DOHH2 (cell line): ENCODE measurements around the gene EIF4EBP3.

ENCODE experiments used
- H3F3A ChIP-seq: fragments of 200-600 bp; sonication (generic), shearing (Covaris generic); 2 replicates; pipeline ENCODE4 v1.6.0; 2016; ENCODE audit warnings: antibody characterized with exemption, mild to moderate bottlenecking; ENCODE audit not compliant: control insufficient read depth, insufficient read depth
- H3K27ac ChIP-seq: fragments of 200-600 bp; sonication (generic); 2 replicates; pipeline ENCODE4 v1.5.1; 2014; ENCODE audit warnings: low read depth, mild to moderate bottlenecking, low read length, moderate library complexity
- H3K27me3 ChIP-seq: fragments of 200-600 bp; sonication (generic); 2 replicates; pipeline ENCODE4 v1.6.1; 2014; ENCODE audit warnings: mild to moderate bottlenecking, low read length, mixed read lengths; ENCODE audit not compliant: control insufficient read depth
- H3K36me3 ChIP-seq: fragments of 200-600 bp; sonication (generic); 2 replicates; pipeline ENCODE4 v1.6.1; 2014; ENCODE audit warnings: mild to moderate bottlenecking, low read length, moderate library complexity, mixed read lengths; ENCODE audit not compliant: control insufficient read depth
- H3K4me1 ChIP-seq: fragments of 200-600 bp; sonication (generic); 2 replicates; pipeline ENCODE4 v1.6.1; 2014; ENCODE audit warnings: mild to moderate bottlenecking, low read length, mixed read lengths; ENCODE audit not compliant: control insufficient read depth
- H3K4me2 ChIP-seq: fragments of 200-600 bp; sonication (generic); 2 replicates; pipeline ENCODE4 v1.6.0; 2014; ENCODE audit warnings: mild to moderate bottlenecking, low read length, moderate library complexity
- H3K4me3 ChIP-seq: fragments of 200-600 bp; sonication (generic); 2 replicates; pipeline ENCODE4 v1.5.1; 2014; ENCODE audit warnings: mild to moderate bottlenecking, low read length, mixed read lengths
- H3K79me2 ChIP-seq: fragments of 200-600 bp; sonication (generic); 2 replicates; pipeline ENCODE4 v1.6.1; 2014; ENCODE audit warnings: mild to moderate bottlenecking, low read length, mixed read lengths; ENCODE audit not compliant: control insufficient read depth
- H3K9me2 ChIP-seq: fragments of 200-600 bp; sonication (generic); replicated peaks from 2 replicates; pipeline ENCODE4 v1.6.1; 2014; ENCODE audit warnings: mild to moderate bottlenecking, low read length, mixed read lengths; ENCODE audit not compliant: control insufficient read depth
- H3K9me3 ChIP-seq: fragments of 200-600 bp; sonication (generic); 2 replicates; pipeline ENCODE4 v1.6.1; 2014; ENCODE audit warnings: antibody characterized with exemption, low read length, mixed read lengths; ENCODE audit not compliant: control insufficient read depth, insufficient read depth
- H4K20me1 ChIP-seq: fragments of 200-600 bp; sonication (generic); 2 replicates; pipeline ENCODE4 v1.6.0; 2014; ENCODE audit warnings: low read depth, mild to moderate bottlenecking, antibody characterized with exemption, low read length, moderate library complexity; ENCODE audit not compliant: control insufficient read depth, insufficient read depth
- CTCF ChIP-seq: fragments of 200-600 bp; sonication (generic); IDR thresholded peaks from one replicate; pipeline ENCODE4 v1.5.1; 2014; ENCODE audit warnings: antibody characterized with exemption, mild to moderate bottlenecking, low read depth, low read length; ENCODE audit not compliant: poor library complexity, severe bottlenecking
- EZH2phosphoT487 ChIP-seq: fragments of 200-600 bp; sonication (generic); IDR thresholded peaks from 2 replicates; pipeline ENCODE4 v1.6.1; 2017; ENCODE audit warnings: borderline replicate concordance, mild to moderate bottlenecking, antibody characterized with exemption, low read length, moderate library complexity, mixed read lengths

EIF4EBP3 gene

GRCh38 chr5:140558542-140558941, 11.1 kb downstream of the EIF4EBP3 start:
- no peak overlapping the region for H3K27ac ChIP-seq
- TF ChIP-seq EZH2phosphoT487 (no peak), CTCF (no peak)
- no peaks in the 10 kb centered on the region for H3K9me3 ChIP-seq
- H3K27me3 ChIP-seq = no peaks in the 10 kb centered on the region
- no peak overlapping the region for H3K4me2 ChIP-seq
- no peaks in the 10 kb centered on the region for H3K9me2 ChIP-seq
- peaks cover 36% of the 10 kb centered on the region for H3K4me1 ChIP-seq
- peaks cover 38% of the 10 kb centered on the region for H3K79me2 ChIP-seq
- peaks cover 31% of the 10 kb centered on the region for H3K36me3 ChIP-seq
- no peaks in the 10 kb centered on the region for H3F3A ChIP-seq
- H4K20me1 ChIP-seq = no peaks in the 10 kb centered on the region
- no peak overlapping the region for H3K4me3 ChIP-seq

DNA sequence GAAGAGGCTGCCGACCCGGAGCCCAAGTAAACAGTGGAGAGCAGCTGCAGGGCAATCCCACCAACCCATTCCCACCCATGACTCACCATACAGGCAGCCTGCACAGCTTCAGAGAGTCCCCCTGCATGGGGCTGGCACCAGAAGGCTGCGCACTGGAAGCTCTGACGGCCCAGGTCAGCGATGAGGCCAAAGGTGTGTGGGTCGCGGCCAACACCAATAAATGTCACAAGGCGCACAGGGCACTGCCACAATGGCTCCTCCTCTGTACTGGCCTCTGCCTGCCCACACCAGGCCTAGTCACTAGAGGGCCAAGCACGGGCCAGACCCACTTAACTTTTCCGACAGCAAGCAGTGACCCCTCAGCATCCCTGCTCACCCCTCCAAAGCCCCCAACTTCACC, 12.8 kb downstream of the EIF4EBP3 start:
- Histone ChIP-seq H3K79me2 (peaks cover 37% of the 10 kb centered on the region), H3K9me3 (no peaks in the 10 kb centered on the region), H3K27me3 (no peaks in the 10 kb centered on the region), H3K4me3 (no peak overlapping the region), H3K4me1 (peaks cover 31% of the 10 kb centered on the region), H4K20me1 (no peaks in the 10 kb centered on the region), H3F3A (no peaks in the 10 kb centered on the region), H3K9me2 (no peaks in the 10 kb centered on the region), H3K4me2 (no peak overlapping the region), H3K36me3 (peaks cover 21% of the 10 kb centered on the region), H3K27ac (no peak overlapping the region)
- TF ChIP-seq CTCF (no peak), EZH2phosphoT487 (no peak)

GRCh38 chr5:140561753-140562523, 14.5 kb downstream of the EIF4EBP3 start:
- Histone ChIP-seq H3K4me1 (peaks cover 32% of the 10 kb centered on the region), H4K20me1 (no peaks in the 10 kb centered on the region), H3K4me2 (no peak overlapping the region), H3K27me3 (no peaks in the 10 kb centered on the region), H3K36me3 (peaks cover 21% of the 10 kb centered on the region), H3K27ac (no peak overlapping the region), H3F3A (no peaks in the 10 kb centered on the region), H3K4me3 (no peak overlapping the region), H3K9me2 (no peaks in the 10 kb centered on the region), H3K79me2 (peaks cover 37% of the 10 kb centered on the region), H3K9me3 (no peaks in the 10 kb centered on the region)
- TF ChIP-seq CTCF = no peak
- TF ChIP-seq EZH2phosphoT487 = no peak
